GM12872 (cell line): Measurements from ENCODE around the gene SEMA4C.

Experiments
- TF ChIP-seq, protein P1 (sequence below): IDR thresholded peaks from 3 replicates; pipeline ENCODE4 v1.5.1; 2011; ENCODE audit warnings: low read depth, mild to moderate bottlenecking, low read length, moderate library complexity; ENCODE audit not compliant: insufficient read depth

Gene SEMA4C

DNA sequence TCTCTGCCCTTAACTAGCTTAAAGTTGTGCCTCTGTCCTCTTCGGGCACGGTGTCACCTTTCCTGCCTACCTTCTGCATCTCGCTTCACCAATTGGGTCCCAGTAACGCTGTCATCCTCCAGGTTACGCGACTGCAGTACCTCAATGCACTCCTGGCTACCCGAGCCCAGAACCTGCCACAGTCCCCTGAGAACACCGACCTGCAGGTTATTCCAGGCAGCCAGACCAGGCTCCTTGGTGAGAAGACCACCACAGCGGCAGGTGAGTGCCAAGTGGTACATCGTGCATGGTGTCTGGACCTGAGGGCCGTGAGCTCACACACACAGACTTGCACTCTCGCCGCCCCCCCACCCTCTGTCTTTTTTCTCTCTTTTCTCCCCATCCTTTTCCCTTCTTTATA lies 41.0 kb downstream of the SEMA4C start:
- TF ChIP-seq, protein P1, sequence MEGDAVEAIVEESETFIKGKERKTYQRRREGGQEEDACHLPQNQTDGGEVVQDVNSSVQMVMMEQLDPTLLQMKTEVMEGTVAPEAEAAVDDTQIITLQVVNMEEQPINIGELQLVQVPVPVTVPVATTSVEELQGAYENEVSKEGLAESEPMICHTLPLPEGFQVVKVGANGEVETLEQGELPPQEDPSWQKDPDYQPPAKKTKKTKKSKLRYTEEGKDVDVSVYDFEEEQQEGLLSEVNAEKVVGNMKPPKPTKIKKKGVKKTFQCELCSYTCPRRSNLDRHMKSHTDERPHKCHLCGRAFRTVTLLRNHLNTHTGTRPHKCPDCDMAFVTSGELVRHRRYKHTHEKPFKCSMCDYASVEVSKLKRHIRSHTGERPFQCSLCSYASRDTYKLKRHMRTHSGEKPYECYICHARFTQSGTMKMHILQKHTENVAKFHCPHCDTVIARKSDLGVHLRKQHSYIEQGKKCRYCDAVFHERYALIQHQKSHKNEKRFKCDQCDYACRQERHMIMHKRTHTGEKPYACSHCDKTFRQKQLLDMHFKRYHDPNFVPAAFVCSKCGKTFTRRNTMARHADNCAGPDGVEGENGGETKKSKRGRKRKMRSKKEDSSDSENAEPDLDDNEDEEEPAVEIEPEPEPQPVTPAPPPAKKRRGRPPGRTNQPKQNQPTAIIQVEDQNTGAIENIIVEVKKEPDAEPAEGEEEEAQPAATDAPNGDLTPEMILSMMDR: no peak

DNA sequence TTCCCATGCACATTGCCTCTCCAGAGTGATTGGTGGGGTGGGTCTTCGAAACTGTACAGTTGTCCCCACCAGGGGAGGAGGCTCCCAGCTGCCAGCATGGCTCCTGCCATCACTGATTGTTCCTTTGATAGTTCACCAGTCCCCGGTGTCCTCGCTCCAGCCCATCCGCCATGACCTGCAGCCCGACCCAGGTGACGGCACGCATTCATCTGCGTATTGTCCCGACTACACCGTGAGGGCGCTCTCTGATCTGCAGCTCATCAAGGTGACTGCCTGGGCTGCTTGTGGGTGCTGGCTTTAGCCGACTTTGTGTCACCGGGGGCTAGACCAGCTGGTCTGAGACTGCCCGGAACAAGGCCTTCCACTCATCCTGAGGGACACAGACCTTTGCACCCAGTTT lies 41.4 kb downstream of the SEMA4C start:
- TF ChIP-seq, protein P1: no peak

DNA sequence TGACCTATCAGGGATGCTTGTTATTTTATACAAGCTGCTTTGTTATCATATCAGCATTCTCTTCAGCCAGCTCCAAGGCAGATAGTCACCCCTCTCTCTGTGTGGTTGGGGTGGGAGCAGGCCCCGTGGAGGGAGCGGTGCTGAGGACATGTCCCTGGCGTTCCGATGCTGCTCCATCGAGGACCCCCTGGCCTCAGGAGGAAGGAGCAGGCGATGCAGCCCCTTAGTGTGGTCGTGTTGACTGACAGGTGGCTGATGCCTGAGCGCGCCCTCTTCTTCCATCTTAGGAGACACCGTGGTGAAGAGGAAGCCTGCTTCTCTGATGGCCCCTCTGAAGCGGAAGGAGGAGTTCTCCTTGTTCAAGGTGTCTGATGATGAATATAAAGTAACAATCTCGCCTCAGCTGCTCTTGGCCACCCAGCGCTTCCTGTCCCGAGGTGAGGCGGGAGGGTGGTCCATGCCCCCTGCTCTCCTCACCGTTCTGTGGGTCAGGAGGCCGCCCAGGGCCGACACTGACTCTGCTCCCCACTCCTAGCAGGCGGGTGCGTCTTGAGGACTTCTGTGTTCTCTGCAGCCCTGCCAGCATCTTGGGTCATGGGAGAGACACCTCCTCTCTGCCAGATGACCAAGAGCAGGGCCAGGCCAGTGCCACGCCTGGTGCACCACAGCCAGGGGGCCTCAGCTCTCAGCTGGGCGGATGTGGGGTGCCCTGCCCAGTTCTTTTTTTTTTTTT lies 43.2 kb downstream of the SEMA4C start:
- TF ChIP-seq, protein P1: no peak

DNA sequence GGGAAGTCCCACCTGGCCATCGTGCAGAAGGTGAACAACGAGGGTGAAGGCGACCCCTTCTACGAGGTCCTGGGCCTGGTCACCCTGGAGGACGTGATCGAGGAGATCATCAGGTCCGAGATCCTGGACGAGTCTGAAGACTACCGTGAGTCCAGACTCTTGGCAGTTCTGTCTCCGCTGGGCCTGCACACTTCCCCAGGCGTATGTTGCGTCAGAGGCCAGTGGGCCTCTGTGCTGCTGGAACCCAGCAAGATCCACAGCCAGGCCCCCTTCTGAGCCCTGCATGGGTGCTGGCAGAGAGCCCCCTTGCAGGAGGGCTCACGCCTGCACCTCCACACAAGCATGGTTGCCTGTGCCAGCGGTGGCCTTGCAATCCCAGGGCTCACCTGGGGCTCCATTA lies 44.8 kb downstream of the SEMA4C start:
- TF ChIP-seq, protein P1: no peak

DNA sequence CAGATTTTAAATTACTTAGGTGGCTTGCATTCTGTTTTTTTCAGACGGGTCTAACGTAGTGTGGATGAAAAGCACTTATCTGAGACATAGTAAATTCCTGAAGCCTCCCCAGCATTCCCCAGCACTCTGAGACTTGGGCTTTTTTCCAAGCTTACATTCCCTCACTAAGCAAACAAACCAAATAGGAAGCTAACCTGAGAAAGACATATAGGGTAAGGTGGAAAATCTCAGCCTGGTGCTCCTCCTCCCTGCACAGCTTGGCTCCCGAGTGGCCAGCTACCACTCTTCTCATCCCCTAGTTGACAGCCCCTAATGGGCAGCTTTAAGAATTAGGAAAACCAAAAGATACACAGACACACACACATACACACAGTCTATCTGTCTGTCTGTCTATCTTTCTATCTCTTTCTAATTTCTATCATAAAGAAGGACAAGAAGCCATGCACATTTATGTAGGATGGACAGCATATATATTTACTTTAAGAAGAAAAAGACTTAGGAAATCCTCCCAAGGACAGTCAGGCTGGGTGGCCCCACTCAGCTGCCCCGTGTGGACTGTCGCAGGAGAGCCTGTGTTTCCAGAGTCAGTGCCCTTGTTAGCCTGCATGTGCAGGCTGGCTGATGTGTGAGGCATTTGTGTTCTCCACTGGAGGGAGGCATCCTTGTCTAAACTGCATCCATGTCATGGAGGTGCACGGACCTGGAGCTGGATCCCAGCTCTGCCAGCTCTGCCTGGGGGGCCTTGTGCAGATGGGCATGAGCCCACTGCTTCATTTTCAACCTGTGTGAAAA lies 45.6 kb downstream of the SEMA4C start:
- TF ChIP-seq, protein P1: no peak

DNA sequence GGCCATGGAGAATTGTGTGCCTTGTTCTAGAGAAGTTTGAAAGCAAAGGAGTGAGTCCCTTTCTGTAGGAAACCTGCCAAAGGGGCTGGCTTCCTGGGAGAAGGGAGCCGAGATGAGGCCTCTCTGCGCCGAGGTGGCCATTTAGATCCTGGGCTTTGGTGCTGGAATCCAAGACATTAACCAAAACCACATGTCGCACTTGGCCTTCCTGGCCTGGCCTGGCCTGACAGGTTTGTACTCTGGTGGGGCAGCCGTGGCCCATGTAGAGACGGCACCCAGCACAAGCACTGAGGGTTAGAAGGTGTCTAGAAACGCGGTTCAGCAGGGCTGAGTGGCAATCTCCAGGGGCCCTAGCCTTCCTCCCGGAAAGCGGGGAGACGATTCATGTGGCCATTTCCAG lies 46.7 kb downstream of the SEMA4C start:
- TF ChIP-seq, protein P1: no peak

DNA sequence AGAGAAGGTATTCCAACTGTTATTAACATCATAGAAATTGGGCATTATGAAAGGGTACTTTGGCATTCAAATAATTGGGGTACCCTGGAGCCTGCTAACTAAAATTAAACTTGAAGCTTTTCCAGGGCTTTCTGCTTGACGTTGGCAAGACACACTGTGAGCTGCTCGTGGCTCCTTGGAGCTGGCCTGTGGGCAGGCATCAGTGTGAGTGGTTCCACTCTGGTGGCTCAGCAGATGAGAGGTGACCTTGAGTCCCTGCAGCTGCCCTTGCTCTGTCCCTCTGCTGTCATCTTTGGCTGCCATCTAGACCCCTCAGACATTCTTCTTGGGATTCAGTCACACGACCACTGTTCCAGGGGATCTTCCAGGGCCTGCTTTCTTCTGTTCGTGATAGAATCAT lies 47.1 kb downstream of the SEMA4C start:
- TF ChIP-seq, protein P1: no peak
